RWPE1 (cell line): ENCODE measurements around the gene PDE7B.

ENCODE experiments used
- CTCF ChIA-PET: fragments of 350-600 bp; sonication (Branson Sonifier 250); formaldehyde crosslinking; extraction: SDS; loops from one replicate; lab custom pipeline; 2021; lab: Yijun Ruan, JAX
- POLR2A ChIA-PET: fragments of 400-600 bp; formaldehyde crosslinking; extraction: SDS; loops from one replicate; lab custom pipeline; 2020; ENCODE audit warnings: antibody characterized with exemption; ENCODE audit not compliant: low non-redundant PET; lab: Yijun Ruan, JAX
- DNase-seq: peaks from one replicate; pipeline ENCODE4 v3.0.0; 2012; ENCODE audit warnings: low spot score
- H3K27ac ChIP-seq: fragments of 450-650 bp; 2 replicates; pipeline ENCODE4 v1.5.1; 2017
- TF ChIP-seq, protein P1 (sequence below): fragments of 450-650 bp; conservative IDR thresholded peaks from 2 replicates; pipeline ENCODE4 v1.5.1; 2017; ENCODE audit warnings: low read depth, mild to moderate bottlenecking

The PDE7B gene

DNA sequence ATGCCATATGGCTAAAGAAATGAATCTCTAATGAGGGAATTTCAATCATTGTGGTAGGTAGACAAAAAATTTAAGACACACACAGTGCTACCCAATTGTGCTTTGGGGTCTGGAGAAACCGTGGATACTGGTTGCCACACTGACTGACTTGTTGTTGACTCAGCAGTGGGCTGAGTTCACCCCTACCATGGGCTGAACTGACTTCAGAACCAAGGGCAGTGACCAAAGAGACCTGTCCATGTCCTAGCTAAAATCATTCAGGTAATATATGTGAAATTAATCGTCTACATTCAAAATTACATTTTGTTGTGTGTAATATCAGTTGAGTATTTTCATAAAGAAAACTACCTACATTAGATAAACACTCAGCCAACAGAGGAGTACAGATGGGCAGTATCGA lies 131.6 kb downstream of the PDE7B start:
- POLR2A ChIA-PET = no interaction called here
- TF ChIP-seq, protein P1, sequence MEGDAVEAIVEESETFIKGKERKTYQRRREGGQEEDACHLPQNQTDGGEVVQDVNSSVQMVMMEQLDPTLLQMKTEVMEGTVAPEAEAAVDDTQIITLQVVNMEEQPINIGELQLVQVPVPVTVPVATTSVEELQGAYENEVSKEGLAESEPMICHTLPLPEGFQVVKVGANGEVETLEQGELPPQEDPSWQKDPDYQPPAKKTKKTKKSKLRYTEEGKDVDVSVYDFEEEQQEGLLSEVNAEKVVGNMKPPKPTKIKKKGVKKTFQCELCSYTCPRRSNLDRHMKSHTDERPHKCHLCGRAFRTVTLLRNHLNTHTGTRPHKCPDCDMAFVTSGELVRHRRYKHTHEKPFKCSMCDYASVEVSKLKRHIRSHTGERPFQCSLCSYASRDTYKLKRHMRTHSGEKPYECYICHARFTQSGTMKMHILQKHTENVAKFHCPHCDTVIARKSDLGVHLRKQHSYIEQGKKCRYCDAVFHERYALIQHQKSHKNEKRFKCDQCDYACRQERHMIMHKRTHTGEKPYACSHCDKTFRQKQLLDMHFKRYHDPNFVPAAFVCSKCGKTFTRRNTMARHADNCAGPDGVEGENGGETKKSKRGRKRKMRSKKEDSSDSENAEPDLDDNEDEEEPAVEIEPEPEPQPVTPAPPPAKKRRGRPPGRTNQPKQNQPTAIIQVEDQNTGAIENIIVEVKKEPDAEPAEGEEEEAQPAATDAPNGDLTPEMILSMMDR = no peak
- H3K27ac ChIP-seq = no peak overlapping the region
- CTCF ChIA-PET = no interaction called here
- no peak for DNase-seq

DNA sequence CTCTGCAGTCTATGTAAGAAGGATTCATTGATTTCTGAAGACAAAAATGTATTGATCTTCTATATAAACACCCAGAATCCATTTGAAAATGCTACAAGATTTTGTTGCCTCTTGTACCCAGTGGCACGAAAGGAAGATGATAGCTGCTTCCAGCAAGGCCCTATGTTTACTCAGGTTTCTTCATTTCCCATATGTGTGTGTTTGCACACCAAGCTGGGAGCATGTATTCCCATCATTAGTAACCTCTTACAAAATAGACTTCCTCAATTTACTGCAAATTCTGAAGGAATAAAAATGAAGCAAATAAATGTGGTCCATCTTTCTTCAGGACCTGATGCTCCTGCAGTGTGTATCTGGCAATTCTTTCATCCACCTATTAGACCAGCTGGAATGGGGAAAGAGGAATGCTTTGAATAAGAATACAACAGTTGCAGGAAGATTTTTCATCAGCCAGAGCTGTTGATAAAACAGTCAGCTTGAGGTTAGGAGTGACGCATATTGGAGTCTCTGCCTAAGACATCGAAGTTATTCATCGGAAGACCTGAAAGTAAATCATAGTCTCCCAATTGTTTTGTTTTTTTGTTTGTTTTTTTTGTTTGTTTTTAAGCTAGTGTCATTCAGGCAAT lies 132.3 kb downstream of the PDE7B start:
- no peak for DNase-seq
- TF ChIP-seq, protein P1 = no peak
- H3K27ac ChIP-seq = no peak overlapping the region
- POLR2A ChIA-PET = no interaction called here
- CTCF ChIA-PET = interaction anchor here (0.6 to 1.2 kb wide), 2 partner anchors 12 to 781 kb away, joined by 3 to 4 read pairs; no protein-coding TSS in a partner anchor

DNA sequence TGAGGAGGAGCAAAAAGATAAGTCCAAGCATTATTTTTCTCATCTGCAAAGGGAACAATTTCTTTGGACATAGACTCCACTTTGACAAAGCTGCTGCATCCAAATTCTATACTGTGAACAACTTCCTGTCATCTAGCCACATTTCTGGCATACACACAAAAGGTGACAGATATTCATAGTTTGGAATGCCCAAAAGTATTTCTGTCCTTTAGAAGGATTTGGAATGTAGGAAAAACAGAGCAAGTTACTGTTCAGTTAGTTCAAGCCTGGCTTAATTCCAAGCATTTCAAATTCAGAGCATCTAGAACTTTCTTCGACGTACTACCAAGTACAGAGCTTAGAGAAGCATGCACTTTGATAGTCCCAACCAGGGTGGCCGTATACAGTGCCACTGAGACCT lies 134.0 kb downstream of the PDE7B start:
- ChIA-PET POLR2A (no interaction called here), CTCF (no interaction called here)
- H3K27ac ChIP-seq = no peak overlapping the region
- TF ChIP-seq, protein P1 = no peak
- DNase-seq = no peak

DNA sequence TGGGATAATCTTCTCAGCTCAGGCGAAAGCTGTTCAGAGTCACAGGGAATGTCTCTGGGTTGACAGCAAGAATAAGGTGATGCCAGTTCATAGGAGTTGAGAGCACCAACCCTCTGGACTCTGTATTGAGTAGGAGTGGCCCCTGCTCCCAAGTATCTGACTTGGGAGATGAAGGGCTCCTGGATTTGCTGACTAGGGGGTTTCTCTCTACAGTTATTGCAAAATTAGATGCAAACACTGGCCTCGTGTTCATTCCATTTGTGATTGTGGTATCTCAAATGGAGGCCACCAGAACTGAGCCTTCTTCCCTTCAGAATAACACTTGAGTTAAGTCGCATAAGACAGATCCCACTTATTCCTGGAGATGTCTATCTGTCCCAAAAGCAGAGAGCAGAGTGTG lies 135.7 kb downstream of the PDE7B start:
- DNase-seq = no peak
- ChIA-PET CTCF (interaction anchor here (0.6 kb wide), 1 partner anchor 24 kb away, joined by 7 read pairs; no protein-coding TSS in a partner anchor), POLR2A (no interaction called here)
- no peak overlapping the region for H3K27ac ChIP-seq
- TF ChIP-seq, protein P1 = no peak

DNA sequence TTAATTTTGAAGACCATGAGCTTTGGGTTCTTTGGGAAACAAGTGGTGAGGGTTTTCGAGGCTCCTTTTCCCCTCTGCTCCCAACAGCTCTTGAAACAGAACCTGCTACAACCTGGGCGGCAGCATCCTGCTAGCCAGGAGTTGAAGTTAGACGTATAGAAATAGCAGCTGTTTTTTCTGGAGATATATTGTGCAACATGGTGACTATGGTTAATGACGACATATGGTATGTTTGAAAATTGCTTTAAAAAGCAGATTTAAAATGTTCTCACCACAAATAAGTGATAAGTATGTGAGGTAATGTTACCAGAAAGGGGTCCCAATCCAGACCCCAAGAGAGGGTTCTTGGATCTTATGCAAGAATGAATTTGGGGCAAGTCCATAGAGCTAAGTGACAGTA lies 138.9 kb downstream of the PDE7B start:
- no peak for DNase-seq
- H3K27ac ChIP-seq = no peak overlapping the region
- POLR2A ChIA-PET = no interaction called here
- CTCF ChIA-PET = no interaction called here
- TF ChIP-seq, protein P1 = no peak

DNA sequence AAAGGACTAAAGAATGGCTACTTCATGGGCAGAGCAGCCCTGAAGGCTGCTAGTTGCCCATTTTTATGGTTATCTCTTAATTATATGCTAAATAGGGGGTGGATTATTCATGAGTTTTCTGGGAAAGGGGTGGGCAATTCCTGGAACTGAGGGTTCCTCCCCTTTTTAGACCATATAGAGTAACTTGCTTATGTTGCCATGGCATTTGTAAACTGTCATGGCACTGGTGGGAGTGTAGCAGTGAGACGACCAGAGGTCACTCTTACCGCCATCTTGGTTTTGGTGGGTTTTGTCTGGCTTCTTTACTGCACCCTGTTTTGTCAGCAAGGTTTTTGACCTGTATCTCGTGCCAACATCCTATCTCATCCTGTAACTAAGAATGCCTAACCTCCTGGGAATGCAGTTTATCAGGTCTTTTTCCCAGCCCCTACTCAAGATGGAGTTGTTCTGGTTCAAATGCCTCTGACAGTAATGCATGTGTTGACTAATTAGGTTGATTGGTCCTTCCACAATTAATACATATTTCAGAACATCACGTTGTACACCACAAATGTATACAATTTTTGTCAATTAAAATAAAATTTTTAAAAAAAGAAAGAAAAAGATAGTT lies 139.5 kb downstream of the PDE7B start:
- DNase-seq = no peak
- TF ChIP-seq, protein P1 = no peak
- ChIA-PET CTCF (no interaction called here), POLR2A (no interaction called here)
- no peak overlapping the region for H3K27ac ChIP-seq
